BJ (cell line): ENCODE data around the gene EXD1. TPM values are rescaled to one million over a fixed set of nuclear protein-coding genes. Genes with fewer than 3 reads are reported as not detected.
A peak's percentile ranks its signal among the peaks of the same experiment; 100 is the strongest.
"Not testable (repeated sequence)": the region's sequence is repeated elsewhere in the genome, so short reads cannot be mapped to it uniquely, and the experiment has no call there.

Experiments used
- CTCF ChIA-PET: fragments of 350-600 bp; formaldehyde crosslinking; extraction: SDS; loops from one replicate; lab custom pipeline; 2021; ENCODE audit warnings: antibody characterized with exemption, inconsistent platforms; lab: Yijun Ruan, JAX
- POLR2A ChIA-PET: fragments of 300-600 bp; sonication (Branson Sonifier 250); formaldehyde crosslinking; extraction: SDS; loops from one replicate; lab custom pipeline; 2021; ENCODE audit warnings: antibody characterized with exemption; lab: Charles Lee
- DNase-seq: peaks from one replicate; pipeline ENCODE4 v3.0.0-alpha.2; 2011; ENCODE audit warnings: low read depth
- H3K27me3 ChIP-seq: 2 replicates; pipeline ENCODE4 v1.6.0; 2011; ENCODE audit warnings: low read length; ENCODE audit not compliant: control insufficient read depth, insufficient read depth
- H3K36me3 ChIP-seq: 2 replicates; pipeline ENCODE4 v1.5.1; 2011; ENCODE audit warnings: low read length; ENCODE audit not compliant: control insufficient read depth, insufficient read depth
- H3K4me3 ChIP-seq: 2 replicates; pipeline ENCODE4 v1.5.1; 2011; ENCODE audit warnings: low read depth, mild to moderate bottlenecking, control low read depth, low read length
- CTCF ChIP-seq: IDR thresholded peaks from 2 replicates; pipeline ENCODE4 v1.5.1; 2011; ENCODE audit warnings: low read depth, mild to moderate bottlenecking, control low read depth, inconsistent platforms, low read length, moderate library complexity; ENCODE audit not compliant: insufficient read depth
- polyA plus RNA-seq: library from polyadenylated mRNA; depleted of rRNA; stranded (reverse); fragments of >200 nt; gene quantifications from 2 replicates; pipeline ENCODE4 v1.2.3, GENCODE V29; 2011

The EXD1 gene
- polyA plus RNA-seq, 1 experiment: not detected

DNA sequence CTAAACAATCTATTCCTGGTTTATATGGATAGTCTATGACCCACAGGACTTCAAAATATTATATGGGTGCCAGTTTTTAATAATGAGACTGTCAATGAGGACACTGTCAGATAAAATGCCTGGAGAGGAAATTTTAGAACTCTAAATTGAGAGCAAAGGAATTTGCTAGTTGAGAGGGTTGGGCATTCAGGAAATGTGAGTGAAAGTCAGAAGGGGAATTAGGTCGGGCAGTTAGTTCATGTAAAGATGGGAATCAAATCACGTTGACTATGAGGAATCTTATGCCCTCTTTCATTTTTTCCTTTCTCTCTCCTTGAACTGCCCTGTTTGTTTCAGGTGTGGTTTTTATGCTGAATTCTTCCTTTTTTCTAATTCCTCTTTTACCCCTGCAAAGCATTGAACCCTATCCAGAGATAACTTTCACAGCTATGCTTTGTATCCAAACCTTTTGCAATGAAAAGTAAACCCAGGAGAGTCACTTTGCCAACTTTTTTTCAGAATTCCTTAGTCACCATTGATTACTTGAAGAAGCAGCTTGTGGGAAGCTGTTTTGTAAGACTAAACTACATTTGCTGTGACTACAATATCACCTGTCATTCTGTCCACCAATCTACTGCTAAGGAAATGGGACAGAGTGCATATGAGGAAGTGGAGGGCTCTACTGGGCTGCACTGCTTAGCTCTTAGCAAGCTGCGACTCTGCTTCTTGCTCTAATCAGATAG lies 28.4 kb upstream of the EXD1 start:
- peak; percentile 4 for DNase-seq
- no peak overlapping the region for H3K4me3 ChIP-seq
- 0 out of 2 replicates have a peak, but pooled peaks cover 3% of the 10 kb centered on the region for H3K36me3 ChIP-seq
- H3K27me3 ChIP-seq: no peaks in the 10 kb centered on the region
- ChIA-PET POLR2A (no interaction called here), CTCF (interaction anchor here (0.5 to 1.2 kb wide), 4 partner anchors 10 to 65 kb away, joined by 3 to 5 read pairs (median 3); no protein-coding TSS in a partner anchor)
- no peak for TF ChIP-seq CTCF

- no peak for DNase-seq
- ChIA-PET POLR2A (no interaction called here), CTCF (interaction anchor here (1.8 kb wide), 1 partner anchor 15 kb away, joined by 6 read pairs; no protein-coding TSS in a partner anchor)
- H3K4me3 ChIP-seq: no peak overlapping the region
- H3K36me3 ChIP-seq: 0 out of 2 replicates have a peak, but pooled peaks cover 3% of the 10 kb centered on the region
- no peaks in the 10 kb centered on the region for H3K27me3 ChIP-seq
- TF ChIP-seq CTCF: no peak
Measured at GRCh38 chr15:41256577-41257038, 26.1 kb upstream of the EXD1 start.

- Histone ChIP-seq H3K4me3 (no peak overlapping the region), H3K27me3 (no peaks in the 10 kb centered on the region), H3K36me3 (0 out of 2 replicates have a peak, but pooled peaks cover 3% of the 10 kb centered on the region)
- TF ChIP-seq CTCF: no peak
- ChIA-PET POLR2A (no interaction called here), CTCF (interaction anchor here (1.8 kb wide), 1 partner anchor 15 kb away, joined by 6 read pairs; no protein-coding TSS in a partner anchor)
- no peak for DNase-seq
Measured at GRCh38 chr15:41256103-41256502, 25.5 kb upstream of the EXD1 start.

GRCh38 chr15:41254560-41254959 lies 24.0 kb upstream of the EXD1 start:
- ChIA-PET POLR2A (no interaction called here), CTCF (interaction anchor here (0.9 to 1.2 kb wide), 2 partner anchors 9 to 10 kb away, joined by 3 to 4 read pairs; no protein-coding TSS in a partner anchor)
- H3K4me3 ChIP-seq: no peak overlapping the region
- H3K27me3 ChIP-seq: no peaks in the 10 kb centered on the region
- no peak for TF ChIP-seq CTCF
- H3K36me3 ChIP-seq: 0 out of 2 replicates have a peak, but pooled peaks cover 1% of the 10 kb centered on the region
- DNase-seq: no peak

- TF ChIP-seq CTCF: no peak
- Histone ChIP-seq H3K27me3 (no peaks in the 10 kb centered on the region), H3K4me3 (no peak overlapping the region), H3K36me3 (no peaks in the 10 kb centered on the region)
- POLR2A ChIA-PET: no interaction called here
- CTCF ChIA-PET: no interaction called here
- DNase-seq: no peak
Measured at GRCh38 chr15:41251411-41251810, 20.9 kb upstream of the EXD1 start.

GRCh38 chr15:41250745-41251144 lies 20.2 kb upstream of the EXD1 start:
- DNase-seq, H3K27me3 ChIP-seq, H3K36me3 ChIP-seq, POLR2A ChIA-PET, H3K4me3 ChIP-seq, CTCF ChIA-PET: not testable (repeated sequence)
